ENCODE data around the gene FCHSD2. TPM values are rescaled to one million over a fixed set of nuclear protein-coding genes. Genes with fewer than 3 reads are reported as not detected.

Gene FCHSD2
- total and polyA plus RNA-seq, 2 donors from 2014 or later = 8.0 to 58.7 TPM

DNA sequence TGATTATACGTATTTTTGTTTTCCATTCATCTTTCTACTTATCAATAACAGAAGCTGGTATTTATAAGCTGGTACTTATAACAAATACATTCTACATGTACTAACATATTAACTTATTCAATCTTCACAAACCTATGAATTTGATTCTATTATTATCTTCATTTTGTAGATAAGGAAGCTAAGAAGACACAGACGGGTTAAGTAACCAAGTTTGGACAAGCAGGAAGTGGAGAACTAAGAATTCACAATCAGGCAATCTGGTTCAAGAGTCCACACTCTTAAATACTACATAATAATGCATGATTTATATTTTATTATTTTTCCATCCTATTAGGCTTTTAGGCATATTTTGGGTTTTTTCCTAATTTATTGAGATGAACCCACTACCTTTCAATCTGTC lies 25.0 kb downstream of the FCHSD2 start:
- DNase-seq = no peak
- H3K9ac ChIP-seq (ENCODE audit: low read length in 3 of 3) = no peak overlapping the region
- no peak overlapping the region for H3K4me3 ChIP-seq (ENCODE audit: low read length in 3 of 3)
- intact Hi-C loops (cut with DNase I) = no loop called here
- no peaks in the 10 kb centered on the region for H3K9me3 ChIP-seq (ENCODE audit: control insufficient read depth in 2 of 3, insufficient read depth in 1 of 3, low read length in 3 of 3)
- peaks cover 0 to 3% (median 0%) of the 10 kb centered on the region in 3 donors for H3K36me3 ChIP-seq (ENCODE audit: control insufficient read depth in 2 of 3, insufficient read depth in 3 of 3, low read length in 3 of 3)
- TF ChIP-seq, protein P1, sequence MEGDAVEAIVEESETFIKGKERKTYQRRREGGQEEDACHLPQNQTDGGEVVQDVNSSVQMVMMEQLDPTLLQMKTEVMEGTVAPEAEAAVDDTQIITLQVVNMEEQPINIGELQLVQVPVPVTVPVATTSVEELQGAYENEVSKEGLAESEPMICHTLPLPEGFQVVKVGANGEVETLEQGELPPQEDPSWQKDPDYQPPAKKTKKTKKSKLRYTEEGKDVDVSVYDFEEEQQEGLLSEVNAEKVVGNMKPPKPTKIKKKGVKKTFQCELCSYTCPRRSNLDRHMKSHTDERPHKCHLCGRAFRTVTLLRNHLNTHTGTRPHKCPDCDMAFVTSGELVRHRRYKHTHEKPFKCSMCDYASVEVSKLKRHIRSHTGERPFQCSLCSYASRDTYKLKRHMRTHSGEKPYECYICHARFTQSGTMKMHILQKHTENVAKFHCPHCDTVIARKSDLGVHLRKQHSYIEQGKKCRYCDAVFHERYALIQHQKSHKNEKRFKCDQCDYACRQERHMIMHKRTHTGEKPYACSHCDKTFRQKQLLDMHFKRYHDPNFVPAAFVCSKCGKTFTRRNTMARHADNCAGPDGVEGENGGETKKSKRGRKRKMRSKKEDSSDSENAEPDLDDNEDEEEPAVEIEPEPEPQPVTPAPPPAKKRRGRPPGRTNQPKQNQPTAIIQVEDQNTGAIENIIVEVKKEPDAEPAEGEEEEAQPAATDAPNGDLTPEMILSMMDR (IDR thresholded peaks at IDR 0.05; ENCODE audit: borderline replicate concordance, extremely low read depth, insufficient read depth) = no peak
- FAIRE-seq = no peak
- no peaks in the 10 kb centered on the region for H3K4me1 ChIP-seq (ENCODE audit: control insufficient read depth in 2 of 3, insufficient read depth in 2 of 3, low read depth in 1 of 3, low read length in 3 of 3)
- no peak overlapping the region for H3K27ac ChIP-seq (ENCODE audit: low read depth in 2 of 2, low read length in 2 of 2)
- no peaks in the 10 kb centered on the region for H3K27me3 ChIP-seq (ENCODE audit: control insufficient read depth, insufficient read depth, low read length)

GRCh38 chr11:73116636-73117035 lies 25.5 kb downstream of the FCHSD2 start:
- FAIRE-seq = no peak
- TF ChIP-seq, protein P1 (IDR thresholded peaks at IDR 0.05; ENCODE audit: borderline replicate concordance, extremely low read depth, insufficient read depth) = no peak
- intact Hi-C loops (cut with DNase I) = no loop called here

GRCh38 chr11:73114835-73115220 lies 27.3 kb downstream of the FCHSD2 start:
- FAIRE-seq = no peak
- peaks cover 0 to 3% (median 0%) of the 10 kb centered on the region in 3 donors for H3K36me3 ChIP-seq (ENCODE audit: control insufficient read depth in 2 of 3, insufficient read depth in 3 of 3, low read length in 3 of 3)
- no peak overlapping the region for H3K27ac ChIP-seq (ENCODE audit: low read depth in 2 of 2, low read length in 2 of 2)
- TF ChIP-seq, protein P1 (IDR thresholded peaks at IDR 0.05; ENCODE audit: borderline replicate concordance, extremely low read depth, insufficient read depth) = no peak
- no peaks in the 10 kb centered on the region for H3K4me1 ChIP-seq (ENCODE audit: control insufficient read depth in 2 of 3, insufficient read depth in 2 of 3, low read depth in 1 of 3, low read length in 3 of 3)
- no peak overlapping the region for H3K4me3 ChIP-seq (ENCODE audit: low read length in 3 of 3)
- DNase-seq = no peak
- no peaks in the 10 kb centered on the region for H3K27me3 ChIP-seq (ENCODE audit: control insufficient read depth, insufficient read depth, low read length)
- H3K9ac ChIP-seq (ENCODE audit: low read length in 3 of 3) = no peak overlapping the region
- H3K9me3 ChIP-seq (ENCODE audit: control insufficient read depth in 2 of 3, insufficient read depth in 1 of 3, low read length in 3 of 3) = peaks cover 0 to 4% (median 0%) of the 10 kb centered on the region in 3 donors
- intact Hi-C loops (cut with DNase I) = no loop called here

More at GRCh38 chr11:73116636-73117035, 25.5 kb downstream of the FCHSD2 start:
- Histone ChIP-seq H3K36me3 (ENCODE audit: control insufficient read depth in 2 of 3, insufficient read depth in 3 of 3, low read length in 3 of 3) (peaks cover 0 to 3% (median 0%) of the 10 kb centered on the region in 3 donors), H3K4me1 (ENCODE audit: control insufficient read depth in 2 of 3, insufficient read depth in 2 of 3, low read depth in 1 of 3, low read length in 3 of 3) (no peaks in the 10 kb centered on the region), H3K9ac (ENCODE audit: low read length in 3 of 3) (no peak overlapping the region), H3K27ac (ENCODE audit: low read depth in 2 of 2, low read length in 2 of 2) (no peak overlapping the region), H3K4me3 (ENCODE audit: low read length in 3 of 3) (no peak overlapping the region), H3K9me3 (ENCODE audit: control insufficient read depth in 2 of 3, insufficient read depth in 1 of 3, low read length in 3 of 3) (no peaks in the 10 kb centered on the region), H3K27me3 (ENCODE audit: control insufficient read depth, insufficient read depth, low read length) (no peaks in the 10 kb centered on the region)
- DNase-seq = no peak

Measured in kidney (tissue), 14 donors.